SK-N-DZ (cell line): ENCODE measurements around the gene RUNX1.
"Not testable (repeated sequence)": the region's sequence is repeated elsewhere in the genome, so short reads cannot be mapped to it uniquely, and the experiment has no call there.

Source experiments
- DNase-seq: peaks from one replicate; pipeline ENCODE4 v3.0.0-alpha.2; 2015; ENCODE audit warnings: low spot score

The RUNX1 gene

DNA sequence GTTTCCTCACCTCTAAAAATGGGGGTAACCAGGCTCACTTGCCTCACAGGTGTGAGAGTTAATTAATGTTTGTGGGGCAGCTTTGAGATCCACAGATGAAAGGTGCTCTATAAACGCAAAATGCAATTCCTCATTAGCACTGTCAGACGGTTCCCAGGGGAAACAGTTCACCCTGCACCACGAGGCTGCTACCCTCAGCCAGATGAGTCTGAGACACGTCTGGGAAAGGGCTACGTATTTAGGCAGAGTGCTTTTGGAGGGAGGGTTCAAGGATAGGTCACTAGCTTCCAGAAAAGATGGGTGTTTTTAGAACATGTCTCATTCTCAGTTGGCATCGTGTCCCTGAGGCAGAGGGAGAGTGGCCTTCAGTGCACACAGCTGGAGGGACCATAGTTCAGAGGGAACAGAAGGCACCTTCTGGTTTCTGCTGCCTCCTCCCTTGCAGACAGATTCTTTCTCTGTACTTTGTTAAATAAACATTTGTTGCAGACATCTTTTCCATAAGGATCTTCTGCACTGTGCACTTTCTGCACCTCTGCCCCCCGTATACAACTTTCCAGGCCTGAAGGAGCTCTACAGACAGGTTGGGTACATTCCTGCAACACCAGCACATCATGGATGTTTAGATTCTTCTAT, 240.4 kb downstream of the RUNX1 start:
- no peak for DNase-seq

DNA sequence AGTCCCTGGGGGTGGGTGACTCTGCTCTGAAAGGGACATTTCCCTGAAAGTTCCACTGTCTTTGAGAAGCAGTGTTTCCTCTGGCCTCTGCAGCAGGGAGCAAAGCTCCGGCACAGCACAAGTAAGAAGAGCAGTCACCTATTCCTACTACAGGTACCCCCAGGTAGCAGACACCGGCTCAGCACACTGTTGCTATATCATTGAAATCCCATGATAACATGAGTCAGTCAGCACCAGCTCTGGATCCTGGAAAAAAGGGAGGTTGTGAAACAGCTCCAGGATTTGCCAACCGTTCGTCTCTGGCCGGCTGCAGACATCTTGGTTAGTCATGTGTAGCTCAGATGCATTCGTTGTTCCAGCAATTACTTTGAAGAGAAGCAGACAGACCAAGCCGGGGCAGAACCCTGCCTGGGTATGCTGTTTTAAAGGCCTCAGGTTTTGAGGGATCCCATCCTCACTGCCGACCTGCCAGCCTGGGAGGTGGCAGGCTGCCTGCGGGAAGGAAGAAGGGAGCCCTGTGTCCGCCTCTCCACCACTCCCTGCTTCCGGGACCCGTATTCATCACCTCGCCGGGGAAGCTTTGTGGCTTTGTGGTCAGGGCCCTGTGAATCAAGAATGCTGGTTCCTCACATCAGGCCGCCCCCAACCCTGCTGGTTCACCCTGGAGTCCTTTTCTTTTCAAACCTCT, 241.1 kb downstream of the RUNX1 start:
- no peak for DNase-seq

DNA sequence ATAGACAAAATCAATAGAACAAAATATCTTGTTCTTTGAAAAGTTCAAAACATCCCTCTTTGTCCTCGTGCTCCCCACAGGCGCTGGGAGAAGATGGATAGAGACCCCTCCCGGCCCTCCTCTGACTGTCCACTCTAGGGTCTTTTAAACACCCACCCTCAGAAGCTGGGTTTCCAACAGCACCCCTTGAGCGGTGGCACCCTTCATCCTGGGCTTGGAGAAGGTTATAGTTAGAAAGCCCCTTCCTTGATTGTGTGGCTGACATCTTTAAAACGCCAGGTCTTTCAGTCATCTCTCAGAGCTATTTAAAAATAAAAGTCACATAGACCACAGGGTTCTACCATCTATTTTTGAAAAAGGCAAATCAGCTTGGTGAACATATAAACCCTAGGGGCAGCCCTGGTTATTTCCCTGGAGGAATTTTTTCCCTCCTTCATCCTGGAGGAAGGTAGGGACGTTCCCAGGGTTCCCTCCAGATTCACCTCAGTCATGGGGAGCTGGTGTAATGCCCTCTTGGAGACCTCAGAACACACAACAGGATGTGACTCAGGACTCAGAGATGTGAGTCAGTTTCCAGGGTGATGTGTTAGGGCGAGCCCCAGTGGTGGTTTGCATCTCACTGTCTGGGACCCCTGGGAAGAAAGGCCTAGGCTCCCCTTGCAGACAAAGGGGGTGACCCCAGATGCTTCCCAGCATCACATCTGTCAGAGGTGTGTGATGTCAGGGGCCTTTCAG, 241.8 kb downstream of the RUNX1 start:
- no peak for DNase-seq

- no peak for DNase-seq
Measured at GRCh38 chr21:34806423-34806822, 242.7 kb downstream of the RUNX1 start.

- DNase-seq: no peak
Measured at GRCh38 chr21:34805157-34805556, 243.9 kb downstream of the RUNX1 start.

DNA sequence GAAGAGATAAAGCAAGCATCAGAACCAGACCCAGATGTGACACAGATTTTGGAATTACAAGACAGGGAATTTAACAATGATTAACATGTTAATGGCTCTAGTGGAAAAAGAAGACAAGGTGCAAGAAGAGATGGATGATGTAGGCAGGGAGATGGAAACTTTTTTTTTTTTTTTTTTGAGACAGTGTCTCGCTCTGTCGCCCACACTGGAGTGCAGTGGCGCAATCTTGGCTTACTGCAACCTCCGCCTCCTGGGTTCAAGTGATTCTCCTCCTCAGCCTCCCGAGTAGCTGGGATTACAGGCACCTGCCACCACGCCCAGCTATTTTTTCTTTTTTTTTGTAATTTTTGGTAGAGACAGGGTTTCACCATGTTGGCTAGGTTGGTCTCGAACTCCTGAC, 244.5 kb downstream of the RUNX1 start:
- not testable (repeated sequence) for DNase-seq

DNA sequence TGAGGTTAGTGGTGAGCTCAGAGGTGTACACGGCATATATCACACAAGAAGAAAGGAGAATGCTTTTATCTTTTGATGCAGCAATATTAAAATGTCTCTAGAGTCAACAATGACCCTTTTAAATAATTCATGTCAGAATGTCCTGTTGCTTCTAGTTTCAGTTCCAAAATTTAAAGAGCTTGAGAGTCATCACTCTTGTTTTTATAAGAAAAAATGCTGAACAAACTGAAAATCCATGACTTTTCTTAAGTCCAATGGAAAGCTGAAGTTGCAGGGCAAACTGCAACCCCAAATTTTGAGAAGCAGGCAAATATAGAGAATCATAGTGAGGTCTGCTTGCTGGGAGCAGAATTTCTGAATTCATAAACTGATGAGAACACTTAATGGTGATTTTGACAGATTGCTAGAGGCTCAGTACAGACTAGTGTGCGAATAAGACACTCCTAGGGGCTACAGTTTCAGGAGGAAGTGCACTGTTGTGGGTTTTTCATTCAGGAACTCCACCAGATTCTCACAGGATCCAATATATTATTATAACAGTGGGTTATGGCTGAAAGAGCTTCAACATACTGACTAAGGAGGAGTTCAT, 245.2 kb downstream of the RUNX1 start:
- DNase-seq: no peak

DNA sequence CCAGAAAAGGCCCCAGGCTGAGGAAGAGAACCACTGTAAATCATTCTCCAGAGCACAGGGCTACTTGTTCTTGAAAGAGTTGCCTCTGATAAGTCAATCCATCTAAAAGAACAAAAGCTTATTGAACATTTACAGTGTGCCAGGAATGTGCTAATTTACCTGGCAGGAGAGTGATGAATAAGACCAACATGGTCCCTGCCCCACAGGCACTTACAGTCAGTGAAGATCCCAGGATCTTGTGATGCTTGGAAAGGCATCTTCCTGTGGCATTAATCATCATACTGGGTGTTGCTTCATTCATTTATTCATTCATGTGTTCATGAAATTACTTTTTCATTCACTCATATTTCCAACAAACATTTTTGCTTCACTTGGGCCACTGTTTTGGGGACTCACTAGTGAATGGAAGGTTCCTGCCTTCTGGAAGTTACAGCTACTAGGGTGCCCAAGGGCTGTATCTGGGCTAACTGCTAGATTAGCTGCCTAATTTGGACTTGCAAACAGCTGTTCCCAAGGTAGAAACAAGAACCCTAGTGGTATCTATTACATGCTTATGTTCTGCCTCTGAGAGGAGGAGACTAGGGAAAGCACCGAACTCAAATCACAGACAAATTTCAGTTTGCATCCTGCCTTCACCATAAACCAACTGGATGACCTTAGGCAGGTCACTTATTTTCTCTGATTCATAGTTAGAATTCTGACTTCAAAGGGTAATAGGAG, 246.8 kb downstream of the RUNX1 start:
- no peak for DNase-seq

DNA sequence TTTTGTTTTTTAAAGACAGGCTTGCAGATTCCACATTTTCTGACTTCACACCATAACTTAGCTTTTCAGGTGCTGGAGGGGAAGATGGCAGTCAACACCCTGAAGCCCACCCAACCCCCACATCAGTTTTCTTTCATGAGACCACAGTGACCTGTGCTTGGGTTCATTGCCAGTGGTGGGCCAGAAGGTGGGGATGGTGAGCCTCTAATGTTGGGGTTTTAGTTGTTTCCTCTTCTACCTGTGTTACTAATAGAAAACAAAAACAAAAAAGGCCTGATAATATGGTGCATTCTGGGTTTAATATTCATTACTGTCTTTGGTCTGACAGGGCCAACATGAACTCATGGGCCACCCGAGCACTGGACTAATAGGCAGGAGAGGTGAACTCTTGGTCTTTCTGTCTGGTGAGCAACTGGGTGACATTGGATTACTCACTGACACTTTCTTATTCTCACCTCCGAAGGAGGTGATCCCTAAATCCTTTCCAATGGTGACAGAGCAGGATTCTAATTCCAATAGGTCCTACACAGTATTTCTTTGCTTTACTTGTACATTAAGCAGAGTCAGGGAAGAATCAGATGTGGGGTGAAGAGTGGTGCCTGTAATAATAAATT, 247.5 kb downstream of the RUNX1 start:
- DNase-seq: no peak

DNA sequence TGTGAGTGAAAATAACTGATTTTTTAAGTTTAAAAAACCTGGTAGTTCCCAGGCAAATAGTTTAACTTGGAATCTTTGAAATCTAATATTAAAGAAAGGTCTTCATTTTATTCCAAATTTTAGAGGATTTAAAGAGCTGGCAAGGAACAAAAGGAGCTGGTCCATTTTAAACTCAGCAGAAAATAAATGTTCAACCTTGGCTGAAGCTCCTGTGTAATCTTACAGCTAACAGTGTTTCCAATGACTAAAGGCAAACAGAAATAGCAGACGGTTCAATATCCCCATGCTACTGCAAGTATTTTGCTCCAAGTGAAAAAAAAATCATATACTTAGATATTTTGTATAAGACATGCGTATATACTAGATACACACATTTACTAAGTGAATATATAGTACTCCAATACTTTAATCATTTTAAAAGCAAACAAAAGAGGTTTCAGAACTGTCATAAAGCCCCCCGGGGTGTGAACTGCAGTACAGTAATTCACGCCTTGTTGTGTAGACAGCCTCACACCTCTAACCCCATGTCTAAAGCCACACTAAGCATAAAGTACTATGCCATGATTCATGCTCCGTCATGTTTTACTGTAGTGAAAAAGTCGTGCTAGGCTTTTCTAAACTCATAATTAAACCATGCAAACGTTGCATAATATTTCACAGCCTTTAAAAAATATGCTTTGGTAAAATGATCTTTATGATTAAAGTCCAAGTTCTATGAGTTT, 248.1 kb downstream of the RUNX1 start:
- no peak for DNase-seq

GRCh38 chr21:34799092-34799491, 250.0 kb downstream of the RUNX1 start:
- DNase-seq: no peak

- no peak for DNase-seq
Measured at GRCh38 chr21:34797921-34798535, 251.1 kb downstream of the RUNX1 start.

DNA sequence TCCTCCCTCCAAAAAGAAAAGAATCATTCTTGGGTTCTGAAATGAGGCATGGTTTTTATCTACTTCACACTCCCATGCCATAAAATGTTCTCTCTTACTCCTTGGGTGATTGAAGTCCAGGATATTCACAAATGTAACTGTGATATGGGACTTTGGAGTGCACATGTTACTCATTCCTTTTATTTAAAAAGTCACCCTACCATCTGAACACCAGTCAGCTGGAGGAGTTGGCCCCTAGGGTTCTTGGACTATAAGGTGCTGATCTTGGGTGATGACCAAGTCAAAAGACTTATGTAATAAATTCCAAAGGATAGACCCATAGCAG, 251.9 kb downstream of the RUNX1 start:
- DNase-seq: no peak

GRCh38 chr21:34796518-34797200, 252.4 kb downstream of the RUNX1 start:
- no peak for DNase-seq

GRCh38 chr21:34795548-34796180, 253.4 kb downstream of the RUNX1 start:
- no peak for DNase-seq

DNA sequence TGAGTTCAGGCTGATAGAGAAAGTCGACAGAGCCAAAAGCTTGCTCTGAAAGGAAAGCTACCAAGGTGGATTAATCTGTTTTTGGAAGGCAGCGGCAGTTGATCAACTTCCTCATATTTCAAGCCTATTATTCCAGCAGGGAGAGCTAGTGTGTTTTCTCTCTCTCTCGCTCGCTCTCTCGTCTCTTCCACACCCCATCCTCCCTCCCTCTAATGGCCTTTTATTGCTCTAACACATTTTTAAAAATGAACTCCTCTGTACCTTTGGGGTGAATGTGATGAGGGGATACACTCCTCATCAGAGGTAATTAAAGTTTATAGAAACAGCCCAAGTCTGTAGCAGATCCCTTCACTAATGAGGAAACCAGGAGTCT, 253.9 kb downstream of the RUNX1 start:
- no peak for DNase-seq

DNA sequence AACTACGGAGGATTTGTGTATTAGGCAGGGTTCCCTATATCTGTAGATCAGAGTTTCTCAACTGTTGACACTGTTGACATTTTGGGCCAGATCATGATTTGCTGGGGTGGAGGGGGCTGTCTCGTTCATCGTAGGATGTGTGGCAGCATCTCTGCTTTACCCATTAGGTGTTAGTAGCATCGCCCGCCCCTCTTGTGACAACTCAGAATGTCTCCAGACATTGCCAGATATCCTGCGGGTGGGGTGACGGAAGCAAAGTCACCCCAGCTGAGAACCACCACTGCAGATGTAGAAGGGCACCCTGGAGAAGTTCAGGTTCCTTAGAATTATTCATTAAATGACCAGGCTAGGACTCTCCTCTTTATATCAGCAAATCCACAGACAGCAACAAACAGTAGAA, 254.4 kb downstream of the RUNX1 start:
- DNase-seq: no peak

DNA sequence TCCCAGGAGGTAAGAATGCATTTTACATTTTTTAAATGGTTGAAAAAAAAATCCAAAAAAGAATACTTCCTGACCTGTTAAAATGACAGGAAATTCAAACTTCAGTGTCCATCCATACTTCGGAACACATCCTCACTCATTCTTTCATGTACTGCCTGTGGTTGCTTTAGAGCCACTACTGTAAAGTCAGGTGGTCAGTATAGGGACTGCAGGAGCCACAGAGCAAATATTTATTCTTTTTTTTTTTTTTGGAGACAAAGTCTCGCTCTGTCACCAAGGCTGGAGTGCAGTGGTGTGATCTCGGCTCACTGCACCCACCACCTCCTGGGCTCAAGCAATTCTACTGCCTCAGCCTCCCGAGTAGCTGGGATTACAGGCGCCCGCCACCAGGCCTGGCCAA, 255.6 kb downstream of the RUNX1 start:
- DNase-seq: no peak

DNA sequence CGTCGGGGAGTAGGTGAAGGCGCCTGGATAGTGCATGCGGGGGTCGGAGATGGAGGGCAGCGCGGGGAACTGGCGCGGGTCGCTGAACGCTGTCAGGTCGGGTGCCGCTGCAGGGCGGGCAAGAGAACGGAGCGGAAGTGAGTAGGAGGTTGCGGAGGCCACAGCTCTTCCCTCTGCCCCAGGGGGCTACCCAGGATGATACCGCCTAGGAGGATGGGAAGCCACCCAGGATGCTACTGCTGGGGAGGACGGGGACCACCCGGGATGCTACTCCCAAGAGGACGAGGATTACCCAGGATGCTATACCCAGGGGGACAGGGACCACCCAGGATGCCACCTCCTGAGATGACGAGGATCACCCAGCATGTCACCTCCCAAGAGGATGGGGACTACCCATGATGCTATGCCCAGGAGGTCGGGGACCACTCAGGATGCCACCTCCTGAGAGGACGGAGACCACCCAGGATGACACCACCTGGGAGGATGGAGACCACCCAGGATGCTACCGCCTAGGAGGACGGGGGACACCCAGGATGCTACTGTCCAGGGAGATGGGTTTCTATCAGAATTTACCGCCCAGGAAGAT, 256.5 kb downstream of the RUNX1 start:
- no peak for DNase-seq
